KMS-11 (cell line): ENCODE data around the gene LRRC38.

Experiments used
- H2AFZ ChIP-seq: fragments of 200-600 bp; sonication (generic); 2 replicates; pipeline ENCODE4 v1.6.1; 2016; ENCODE audit warnings: antibody characterized with exemption, mixed run types, low read depth
- H3K27ac ChIP-seq: fragments of 200-600 bp; sonication (generic); 2 replicates; pipeline ENCODE4 v1.6.1; 2016; ENCODE audit warnings: mild to moderate bottlenecking, mixed run types
- H3K27me3 ChIP-seq: fragments of 200-600 bp; sonication (generic); 2 replicates; pipeline ENCODE4 v1.6.1; 2017; ENCODE audit warnings: mild to moderate bottlenecking, low read depth, mixed run types, moderate library complexity; ENCODE audit not compliant: insufficient read depth
- H3K36me3 ChIP-seq: fragments of 200-600 bp; sonication (generic); 2 replicates; pipeline ENCODE4 v1.6.1; 2017; ENCODE audit warnings: mild to moderate bottlenecking, mixed run types; ENCODE audit not compliant: insufficient read depth
- H3K4me1 ChIP-seq: fragments of 200-600 bp; sonication (generic); 2 replicates; pipeline ENCODE4 v1.6.1; 2016; ENCODE audit warnings: mild to moderate bottlenecking, low read depth, mixed run types; ENCODE audit not compliant: poor library complexity, severe bottlenecking
- H3K4me2 ChIP-seq: fragments of 200-600 bp; sonication (generic); 2 replicates; pipeline ENCODE4 v1.7.0; 2016; ENCODE audit warnings: mild to moderate bottlenecking, mixed run types
- H3K4me3 ChIP-seq: fragments of 200-600 bp; sonication (generic); IDR thresholded peaks from 2 replicates; pipeline ENCODE4 v1.6.1; 2017; ENCODE audit warnings: low read depth, low read length, mixed read lengths; ENCODE audit not compliant: insufficient read depth
- H3K79me2 ChIP-seq: fragments of 200-600 bp; sonication (generic); 2 replicates; pipeline ENCODE4 v1.6.1; 2016; ENCODE audit warnings: low read depth, mixed run types; ENCODE audit not compliant: insufficient read depth
- H3K9ac ChIP-seq: fragments of 200-600 bp; sonication (generic); 2 replicates; pipeline ENCODE4 v1.6.1; 2016; ENCODE audit warnings: mild to moderate bottlenecking, mixed run types
- H4K20me1 ChIP-seq: fragments of 200-600 bp; sonication (generic); 2 replicates; pipeline ENCODE4 v1.6.1; 2016; ENCODE audit warnings: mild to moderate bottlenecking, mixed run types; ENCODE audit not compliant: insufficient read depth
- CTCF ChIP-seq: fragments of 200-600 bp; sonication (generic); conservative IDR thresholded peaks from 2 replicates; pipeline ENCODE4 v1.6.1; 2017; ENCODE audit warnings: low read depth, mild to moderate bottlenecking, antibody characterized with exemption, low read length, moderate library complexity, mixed read lengths

LRRC38 gene

GRCh38 chr1:13487143-13487868, 26.5 kb downstream of the LRRC38 start:
- H3K27me3 ChIP-seq = no peaks in the 10 kb centered on the region; the same call in 1 of the 2 replicates
- H3K4me1 ChIP-seq = no peaks in the 10 kb centered on the region
- H2AFZ ChIP-seq = no peak overlapping the region
- H3K27ac ChIP-seq = no peak overlapping the region
- no peaks in the 10 kb centered on the region for H3K36me3 ChIP-seq
- H4K20me1 ChIP-seq = no peaks in the 10 kb centered on the region
- no peak overlapping the region for H3K9ac ChIP-seq
- no peak for TF ChIP-seq CTCF
- no peaks in the 10 kb centered on the region for H3K79me2 ChIP-seq
- H3K4me3 ChIP-seq = no peak overlapping the region
- H3K4me2 ChIP-seq = no peak overlapping the region

GRCh38 chr1:13483946-13484345, 29.9 kb downstream of the LRRC38 start:
- H3K9ac ChIP-seq = no peak overlapping the region
- no peaks in the 10 kb centered on the region for H3K79me2 ChIP-seq
- no peak overlapping the region for H2AFZ ChIP-seq
- no peaks in the 10 kb centered on the region for H3K4me1 ChIP-seq
- no peak overlapping the region for H3K4me2 ChIP-seq
- no peaks in the 10 kb centered on the region for H3K36me3 ChIP-seq
- no peak overlapping the region for H3K27ac ChIP-seq
- H3K27me3 ChIP-seq = no peaks in the 10 kb centered on the region; the same call in 1 of the 2 replicates
- TF ChIP-seq CTCF = no peak
- H3K4me3 ChIP-seq = no peak overlapping the region
- no peaks in the 10 kb centered on the region for H4K20me1 ChIP-seq

GRCh38 chr1:13482600-13482999, 31.2 kb downstream of the LRRC38 start:
- Histone ChIP-seq H3K79me2 (no peaks in the 10 kb centered on the region), H3K36me3 (no peaks in the 10 kb centered on the region), H2AFZ (no peak overlapping the region), H4K20me1 (no peaks in the 10 kb centered on the region), H3K4me1 (no peaks in the 10 kb centered on the region), H3K9ac (no peak overlapping the region), H3K27ac (no peak overlapping the region), H3K4me3 (no peak overlapping the region), H3K4me2 (no peak overlapping the region), H3K27me3 (no peaks in the 10 kb centered on the region; the same call in 1 of the 2 replicates)
- TF ChIP-seq CTCF = no peak

GRCh38 chr1:13479171-13479856, 34.5 kb downstream of the LRRC38 start:
- H3K4me3 ChIP-seq = no peak overlapping the region
- H3K9ac ChIP-seq = no peak overlapping the region
- H2AFZ ChIP-seq = no peak overlapping the region
- no peaks in the 10 kb centered on the region for H3K36me3 ChIP-seq
- no peaks in the 10 kb centered on the region for H3K79me2 ChIP-seq
- H3K4me2 ChIP-seq = no peak overlapping the region
- no peak for TF ChIP-seq CTCF
- H3K27ac ChIP-seq = no peak overlapping the region
- no peaks in the 10 kb centered on the region for H4K20me1 ChIP-seq
- peaks cover 5% of the 10 kb centered on the region; the same call in 1 of the 2 replicates for H3K27me3 ChIP-seq
- no peaks in the 10 kb centered on the region for H3K4me1 ChIP-seq
